Type B pancreatic cell (in vitro differentiated cells): ENCODE measurements around the gene ATP8B4. TPM values are rescaled to one million over a fixed set of nuclear protein-coding genes. Genes with fewer than 3 reads are reported as not detected.

ENCODE experiments used
- DNase-seq: peaks from one replicate; pipeline ENCODE4 v3.0.0; 2021; ENCODE audit warnings: mixed read lengths; ENCODE audit not compliant: unreplicated experiment; ENCODE audit errors: extremely low spot score
- H3K27ac Mint-ChIP-seq: 2 replicates; pipeline ENCODE4 v1.8.0; 2021; ENCODE audit warnings: mild to moderate bottlenecking, mixed read lengths
- H3K27me3 Mint-ChIP-seq: 2 replicates; pipeline ENCODE4 v1.8.0; 2021; ENCODE audit warnings: mixed read lengths
- H3K36me3 Mint-ChIP-seq: 2 replicates; pipeline ENCODE4 v1.8.0; 2021; ENCODE audit warnings: mixed read lengths
- H3K4me1 Mint-ChIP-seq: one replicate; pipeline ENCODE4 v1.8.0; 2021; ENCODE audit warnings: mixed read lengths; ENCODE audit not compliant: unreplicated experiment
- H3K4me3 Mint-ChIP-seq: 2 replicates; pipeline ENCODE4 v1.8.0; 2021; ENCODE audit warnings: mild to moderate bottlenecking, mixed read lengths
- H3K9me3 Mint-ChIP-seq: 2 replicates; pipeline ENCODE4 v1.8.0; 2021; ENCODE audit warnings: mixed read lengths
- CTCF ChIP-seq: fragments of 200-600 bp; sonication (generic); conservative IDR thresholded peaks from 2 replicates; pipeline ENCODE4 v1.5.0; 2021; ENCODE audit warnings: antibody characterized with exemption, mild to moderate bottlenecking
- total RNA-seq: library from RNA; stranded (reverse); gene quantifications from 2 replicates; pipeline ENCODE4 v1.2.1, GENCODE V29; 2021; ENCODE audit warnings: low replicate concordance

The ATP8B4 gene
- total RNA-seq, 1 donor from 2014 or later = 2.2 TPM

GRCh38 chr15:50123861-50124557 lies 5.0 kb upstream of the ATP8B4 start:
- peaks cover 10% of the 10 kb centered on the region for H3K9me3 Mint-ChIP-seq
- no peaks in the 10 kb centered on the region for H3K36me3 Mint-ChIP-seq
- H3K4me1 Mint-ChIP-seq = peaks cover 5% of the 10 kb centered on the region
- no peak overlapping the region for H3K27ac Mint-ChIP-seq
- no peaks in the 10 kb centered on the region for H3K27me3 Mint-ChIP-seq
- no peak for TF ChIP-seq CTCF
- no peak for DNase-seq
- H3K4me3 Mint-ChIP-seq = no peak overlapping the region

- Mint-ChIP-seq H3K9me3 (peaks cover 6% of the 10 kb centered on the region), H3K27ac (no peak overlapping the region), H3K4me3 (no peak overlapping the region), H3K27me3 (no peaks in the 10 kb centered on the region), H3K36me3 (no peaks in the 10 kb centered on the region), H3K4me1 (peaks cover 8% of the 10 kb centered on the region)
- TF ChIP-seq CTCF = no peak
- no peak for DNase-seq
These were observed 1.7 kb upstream of the ATP8B4 start for GRCh38 chr15:50120729-50121128.

GRCh38 chr15:50117431-50118027 lies 1.5 kb downstream of the ATP8B4 start:
- Mint-ChIP-seq H3K36me3 (no peaks in the 10 kb centered on the region), H3K9me3 (no peaks in the 10 kb centered on the region), H3K4me1 (peaks cover 8% of the 10 kb centered on the region), H3K27me3 (no peaks in the 10 kb centered on the region), H3K27ac (no peak overlapping the region), H3K4me3 (no peak overlapping the region)
- no peak for TF ChIP-seq CTCF
- no peak for DNase-seq

- DNase-seq = no peak
- Mint-ChIP-seq H3K4me1 (peaks cover 8% of the 10 kb centered on the region), H3K36me3 (no peaks in the 10 kb centered on the region), H3K27ac (no peak overlapping the region), H3K4me3 (no peak overlapping the region), H3K9me3 (no peaks in the 10 kb centered on the region), H3K27me3 (no peaks in the 10 kb centered on the region)
- peak; percentile 25 for TF ChIP-seq CTCF
These were observed 2.6 kb downstream of the ATP8B4 start for GRCh38 chr15:50116477-50116876.

- peaks cover 5% of the 10 kb centered on the region for H3K4me1 Mint-ChIP-seq
- no peak overlapping the region for H3K27ac Mint-ChIP-seq
- no peak overlapping the region for H3K4me3 Mint-ChIP-seq
- TF ChIP-seq CTCF = no peak
- H3K36me3 Mint-ChIP-seq = no peaks in the 10 kb centered on the region
- H3K27me3 Mint-ChIP-seq = no peaks in the 10 kb centered on the region
- H3K9me3 Mint-ChIP-seq = no peaks in the 10 kb centered on the region
- DNase-seq = no peak
These were observed 4.8 kb downstream of the ATP8B4 start for GRCh38 chr15:50113992-50114780.
